HL-60 (cell line): Measurements from ENCODE around the gene RIPK3.

ENCODE experiments used
- DNase-seq, 2 experiments: peaks; one replicate each; pipeline ENCODE4 v3.0.0-alpha.2; 2010 to 2020; ENCODE audit warnings: low read depth in 1 of 2, low spot score in 1 of 2
- H3K27ac ChIP-seq: fragments of 250-450 bp; sonication (Bioruptor Pico); replicated peaks from 2 replicates; pipeline ENCODE4 v1.5.1; 2020; ENCODE audit warnings: mild to moderate bottlenecking, moderate library complexity
- H3K27me3 ChIP-seq: fragments of 250-450 bp; sonication (Bioruptor Pico); 2 replicates; pipeline ENCODE4 v1.5.1; 2021; ENCODE audit warnings: mild to moderate bottlenecking, moderate library complexity; ENCODE audit not compliant: insufficient read depth, poor library complexity, severe bottlenecking
- H3K4me3 ChIP-seq: replicated peaks from 2 replicates; pipeline ENCODE4 v1.5.1; 2011; ENCODE audit warnings: mild to moderate bottlenecking, control low read depth, low read length; ENCODE audit not compliant: insufficient read depth
- CTCF ChIP-seq: IDR thresholded peaks from one replicate; pipeline ENCODE4 v1.5.1; 2011; ENCODE audit warnings: low read length, control low read depth, inconsistent platforms; ENCODE audit not compliant: insufficient read depth
- GABPA ChIP-seq: IDR thresholded peaks from 2 replicates; pipeline ENCODE4 v1.6.1; 2012; ENCODE audit warnings: low read depth
- POLR2AphosphoS5 ChIP-seq: IDR thresholded peaks from 2 replicates; pipeline ENCODE4 v1.6.1; 2012; ENCODE audit warnings: low read depth
- REST ChIP-seq: IDR thresholded peaks from 2 replicates; pipeline ENCODE4 v1.6.1; 2012; ENCODE audit warnings: low read depth; ENCODE audit not compliant: insufficient replicate concordance
- SPI1 ChIP-seq: IDR thresholded peaks from 2 replicates; pipeline ENCODE4 v1.6.1; 2012; ENCODE audit warnings: low read depth, mild to moderate bottlenecking, borderline replicate concordance

Gene RIPK3

GRCh38 chr14:24291446-24292117 lies 48.2 kb downstream of the RIPK3 start:
- Histone ChIP-seq H3K4me3 (no peak overlapping the region), H3K27ac (no peak overlapping the region), H3K27me3 (no peaks in the 10 kb centered on the region)
- DNase-seq, result no peak
- TF ChIP-seq SPI1 (no peak), CTCF (no peak), REST (no peak), GABPA (no peak), POLR2AphosphoS5 (no peak)

GRCh38 chr14:24290746-24291145 lies 49.0 kb downstream of the RIPK3 start:
- DNase-seq, result no peak
- H3K27me3 ChIP-seq, result no peaks in the 10 kb centered on the region
- H3K4me3 ChIP-seq, result no peak overlapping the region
- H3K27ac ChIP-seq, result no peak overlapping the region
- TF ChIP-seq POLR2AphosphoS5, result no peak
- TF ChIP-seq GABPA, result no peak
- no peak for TF ChIP-seq CTCF
- TF ChIP-seq SPI1, result no peak
- no peak for TF ChIP-seq REST

- H3K27me3 ChIP-seq, result no peaks in the 10 kb centered on the region
- DNase-seq, result no peak
- TF ChIP-seq POLR2AphosphoS5 (no peak), REST (no peak), CTCF (no peak), GABPA (no peak), SPI1 (no peak)
- H3K4me3 ChIP-seq, result no peak overlapping the region
- H3K27ac ChIP-seq, result no peak overlapping the region
Measured at GRCh38 chr14:24289649-24290280, 50.0 kb downstream of the RIPK3 start.
